Rectal smooth muscle tissue (tissue), 1 donor: ENCODE data around the gene KMT5B.

ENCODE experiments used
- H3K27ac ChIP-seq: one replicate; pipeline ENCODE4 v1.7.0; 2013; ENCODE audit warnings: low read depth, low read length, inconsistent platforms
- H3K27me3 ChIP-seq: one replicate; pipeline ENCODE4 v1.7.0; 2013; ENCODE audit warnings: low read length; ENCODE audit not compliant: control insufficient read depth, insufficient read depth
- H3K36me3 ChIP-seq: one replicate; pipeline ENCODE4 v1.7.0; 2013; ENCODE audit warnings: low read length; ENCODE audit not compliant: control insufficient read depth, insufficient read depth
- H3K4me1 ChIP-seq: one replicate; pipeline ENCODE4 v1.7.0; 2013; ENCODE audit warnings: low read length; ENCODE audit not compliant: control insufficient read depth, insufficient read depth
- H3K4me3 ChIP-seq: one replicate; pipeline ENCODE4 v1.7.0; 2013; ENCODE audit warnings: low read length
- H3K9ac ChIP-seq: one replicate; pipeline ENCODE4 v1.7.0; 2013; ENCODE audit warnings: low read length

Gene KMT5B

DNA sequence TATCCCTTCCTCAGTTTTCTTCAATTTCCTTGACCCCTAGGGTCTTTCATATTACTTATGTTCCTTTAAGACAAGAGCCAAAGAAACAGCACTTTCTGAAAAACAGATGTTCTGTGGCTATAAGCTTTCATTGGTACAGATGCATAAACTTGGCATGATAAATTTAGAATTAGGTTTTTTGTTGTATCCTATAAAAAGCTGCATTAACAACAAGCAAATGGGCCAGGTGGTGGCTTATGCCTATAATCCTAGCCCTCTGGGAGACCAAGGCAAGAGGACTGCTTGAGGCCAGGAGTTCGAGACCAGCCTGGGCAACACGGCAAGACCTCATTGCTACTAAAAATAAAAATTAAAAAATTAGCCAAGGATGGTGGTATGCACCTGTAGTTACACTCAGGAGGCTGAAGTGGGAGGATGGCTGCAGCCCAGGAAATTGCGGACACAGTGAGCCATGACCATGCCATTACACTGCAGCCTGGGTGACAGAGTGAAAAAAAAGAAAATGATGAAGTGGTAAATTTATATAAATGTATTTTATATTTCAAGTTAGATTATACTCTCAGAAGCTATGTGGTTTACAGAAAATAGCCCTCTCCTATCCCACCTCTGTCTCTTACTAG lies 18.3 kb downstream of the KMT5B start:
- peaks cover 8% of the 10 kb centered on the region for H3K4me1 ChIP-seq
- H3K4me3 ChIP-seq: no peak overlapping the region
- no peak overlapping the region for H3K9ac ChIP-seq
- no peaks in the 10 kb centered on the region for H3K27me3 ChIP-seq
- no peaks in the 10 kb centered on the region for H3K36me3 ChIP-seq
- no peak overlapping the region for H3K27ac ChIP-seq

DNA sequence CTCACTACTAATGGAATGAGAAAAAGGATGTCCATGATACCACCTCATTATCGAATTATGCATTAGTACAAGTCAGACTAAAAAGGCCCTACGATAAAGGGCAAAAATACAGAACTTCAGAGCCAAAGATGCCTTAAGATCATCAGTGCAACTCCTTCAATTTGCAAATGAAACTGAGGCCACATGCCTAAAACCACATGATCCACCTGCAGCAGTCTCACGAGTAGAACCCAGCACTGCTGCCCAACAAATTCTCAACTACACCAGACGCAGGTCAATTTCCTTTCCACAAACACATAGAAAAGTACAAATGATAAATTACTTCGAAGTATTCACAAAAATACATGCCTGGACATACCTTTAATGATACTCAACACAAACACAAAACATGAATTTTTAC lies 20.1 kb downstream of the KMT5B start:
- H3K27me3 ChIP-seq: no peaks in the 10 kb centered on the region
- no peak overlapping the region for H3K27ac ChIP-seq
- no peak overlapping the region for H3K4me3 ChIP-seq
- H3K9ac ChIP-seq: no peak overlapping the region
- peaks cover 3% of the 10 kb centered on the region for H3K36me3 ChIP-seq
- H3K4me1 ChIP-seq: peaks cover 8% of the 10 kb centered on the region

DNA sequence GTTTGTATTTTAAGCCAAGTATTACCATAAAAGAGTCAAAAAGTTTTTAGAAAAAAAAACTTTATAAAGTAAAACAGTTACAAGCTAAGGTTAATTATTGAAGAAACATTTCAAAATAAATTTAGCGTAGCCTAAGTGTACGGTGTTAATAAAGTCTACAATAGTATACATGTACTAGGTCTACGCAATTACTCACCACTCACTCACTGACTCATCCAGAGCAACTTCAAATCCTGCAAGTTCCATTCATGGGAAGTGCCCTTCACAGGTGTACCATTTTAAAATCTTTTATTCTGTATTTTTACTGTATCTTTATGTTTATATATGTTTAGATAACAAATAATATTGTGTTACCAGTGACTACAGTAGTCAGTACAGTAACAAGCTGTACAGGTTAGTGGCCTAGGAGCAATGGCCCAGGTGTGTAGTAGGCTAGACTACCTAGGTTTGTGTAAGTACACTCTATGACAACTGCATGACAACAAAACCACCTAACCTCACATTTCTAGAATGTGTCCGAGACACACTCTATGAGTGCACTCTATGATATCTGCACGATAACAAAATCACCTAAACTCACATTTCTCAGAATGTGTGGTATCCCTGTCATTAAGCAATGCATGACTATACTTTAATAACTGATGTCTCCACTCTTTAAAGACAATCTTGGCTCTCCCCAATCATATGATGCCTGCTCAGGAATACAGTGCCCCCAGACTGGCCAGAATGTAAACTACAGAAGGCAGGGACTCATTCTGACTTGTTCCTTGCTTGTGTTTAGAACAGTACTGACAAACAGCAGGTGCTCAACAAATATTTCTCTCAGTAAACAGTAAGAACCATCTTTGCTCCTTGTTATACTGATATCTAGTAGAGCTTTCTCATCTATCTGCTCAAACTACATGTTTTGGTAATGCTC lies 21.2 kb downstream of the KMT5B start:
- Histone ChIP-seq H3K36me3 (peaks cover 3% of the 10 kb centered on the region), H3K4me3 (no peak overlapping the region), H3K27me3 (no peaks in the 10 kb centered on the region), H3K4me1 (peaks cover 8% of the 10 kb centered on the region), H3K9ac (no peak overlapping the region), H3K27ac (no peak overlapping the region)

DNA sequence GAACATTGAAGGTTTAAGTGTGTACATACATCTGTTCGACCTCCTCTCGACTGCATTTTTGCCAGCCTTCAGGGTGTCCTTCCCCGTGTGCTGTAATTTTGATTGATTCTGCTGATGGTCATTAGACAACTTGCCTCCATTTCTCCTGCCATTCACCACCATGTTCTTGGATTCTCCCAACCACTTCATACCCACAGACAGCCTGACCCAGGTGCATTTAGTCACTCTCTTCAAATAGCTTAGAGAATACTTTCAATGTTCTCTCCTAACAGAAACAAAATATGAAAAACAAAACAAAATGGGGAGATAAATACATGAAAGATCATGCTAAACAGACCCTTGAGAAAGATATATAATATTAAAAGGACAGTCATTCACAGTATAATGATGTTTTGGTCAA lies 23.2 kb downstream of the KMT5B start:
- Histone ChIP-seq H3K27ac (no peak overlapping the region), H3K4me3 (no peak overlapping the region), H3K27me3 (no peaks in the 10 kb centered on the region), H3K36me3 (peaks cover 8% of the 10 kb centered on the region), H3K4me1 (peaks cover 8% of the 10 kb centered on the region), H3K9ac (no peak overlapping the region)

DNA sequence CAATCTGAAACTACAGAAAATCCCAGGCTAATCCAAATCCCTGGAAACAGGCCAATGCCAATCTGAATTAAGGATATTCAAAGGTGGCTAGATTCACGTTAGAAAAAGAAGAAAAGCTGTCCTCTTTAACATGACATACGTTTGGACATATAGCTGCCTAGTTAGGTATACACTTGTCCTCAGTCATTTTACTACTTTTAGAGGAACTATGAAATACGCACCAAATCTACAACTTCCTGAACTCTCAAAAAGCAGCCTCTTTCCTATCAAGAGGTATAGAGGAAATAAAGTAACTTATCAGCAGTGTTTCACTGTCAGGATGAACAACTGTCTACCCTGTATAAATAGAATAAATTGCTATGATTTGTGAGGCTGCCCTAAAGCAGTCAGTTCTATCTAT lies 24.0 kb downstream of the KMT5B start:
- Histone ChIP-seq H3K4me3 (no peak overlapping the region), H3K9ac (no peak overlapping the region), H3K27ac (no peak overlapping the region), H3K36me3 (peaks cover 12% of the 10 kb centered on the region), H3K4me1 (peaks cover 8% of the 10 kb centered on the region), H3K27me3 (no peaks in the 10 kb centered on the region)

DNA sequence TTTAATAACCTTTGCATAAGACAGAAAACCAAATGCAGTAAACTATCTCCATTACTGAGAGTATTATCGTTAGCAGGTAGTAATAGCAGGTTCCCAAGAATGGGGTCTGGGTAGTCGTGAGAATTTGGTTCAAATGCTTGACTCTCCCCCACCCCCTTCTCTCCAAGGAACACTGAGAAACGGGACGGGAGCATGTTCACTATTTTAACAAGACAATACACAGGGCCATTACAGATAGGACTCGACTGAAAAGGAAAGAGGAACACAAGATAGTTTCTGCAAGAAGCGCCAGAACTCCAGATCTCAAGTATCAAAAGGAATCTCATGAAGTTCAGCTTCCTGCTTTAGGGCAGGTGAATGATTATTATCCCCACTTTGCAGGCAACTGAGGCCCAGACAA lies 27.0 kb downstream of the KMT5B start:
- H3K36me3 ChIP-seq: peaks cover 16% of the 10 kb centered on the region
- H3K4me3 ChIP-seq: no peak overlapping the region

DNA sequence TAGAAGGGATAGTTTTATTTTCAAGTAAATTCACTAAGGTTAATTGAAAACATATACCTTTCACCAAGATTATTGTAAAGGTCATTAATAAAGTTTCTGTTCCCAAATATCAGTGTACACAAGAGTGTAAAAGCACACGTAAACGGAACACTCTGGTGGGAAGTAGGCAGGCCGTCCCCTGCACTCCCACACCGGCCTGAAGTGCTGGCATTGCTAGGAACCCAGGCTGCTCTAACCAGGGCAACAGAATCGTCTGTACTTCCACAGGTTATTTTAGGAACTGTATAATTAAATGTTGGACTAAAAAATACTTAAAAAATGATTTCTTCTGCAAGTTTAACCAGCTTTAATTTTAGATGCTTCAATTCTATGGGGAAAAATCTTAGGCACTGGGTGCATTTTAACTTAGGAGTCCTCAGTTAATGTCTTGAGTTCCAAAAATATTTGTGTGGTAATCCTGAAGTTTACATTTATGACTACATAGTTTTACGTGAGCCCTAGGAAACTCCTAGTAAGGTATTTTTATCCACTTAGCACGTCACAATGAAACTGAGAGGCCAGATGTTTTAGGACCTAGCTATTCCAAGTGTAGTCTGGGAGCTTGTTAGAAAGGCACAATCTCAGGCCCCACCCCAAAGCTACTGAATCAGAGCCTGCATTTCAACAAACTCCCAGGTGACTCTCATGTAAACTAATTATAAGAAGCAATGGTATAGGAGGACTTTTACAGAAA lies 31.2 kb downstream of the KMT5B start:
- no peak overlapping the region for H3K4me3 ChIP-seq
- no peaks in the 10 kb centered on the region for H3K4me1 ChIP-seq
- peak overlapping the region; percentile 14 for H3K27ac ChIP-seq
- H3K9ac ChIP-seq: no peak overlapping the region
- H3K27me3 ChIP-seq: no peaks in the 10 kb centered on the region
- H3K36me3 ChIP-seq: peaks cover 21% of the 10 kb centered on the region

More for the DNA sequence above, 27.0 kb downstream of the KMT5B start:
- H3K9ac ChIP-seq: no peak overlapping the region
- H3K27me3 ChIP-seq: no peaks in the 10 kb centered on the region
- H3K4me1 ChIP-seq: peaks cover 2% of the 10 kb centered on the region
- H3K27ac ChIP-seq: no peak overlapping the region

DNA sequence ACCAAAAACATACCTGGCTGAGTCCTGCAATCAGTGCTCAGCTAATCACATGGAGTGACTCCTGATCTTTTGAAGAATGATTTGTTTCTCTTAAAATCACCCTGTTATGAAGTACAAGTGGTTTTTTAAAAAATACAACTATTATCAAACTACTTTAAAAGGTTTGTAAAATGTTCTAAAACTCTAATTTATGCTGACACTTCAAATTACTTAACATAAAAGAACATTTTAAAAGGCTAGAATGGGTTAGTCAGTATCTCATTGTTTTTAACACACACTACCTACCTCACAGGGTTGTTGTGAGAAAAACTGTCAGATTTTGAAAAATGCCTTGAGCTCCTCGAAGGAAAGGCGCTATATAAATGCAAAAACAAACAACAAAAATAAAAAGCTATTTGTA lies 33.2 kb downstream of the KMT5B start:
- peaks cover 15% of the 10 kb centered on the region for H3K36me3 ChIP-seq
- H3K4me3 ChIP-seq: no peak overlapping the region
- H3K27me3 ChIP-seq: no peaks in the 10 kb centered on the region
- no peak overlapping the region for H3K9ac ChIP-seq
- H3K4me1 ChIP-seq: no peaks in the 10 kb centered on the region
- H3K27ac ChIP-seq: no peak overlapping the region

DNA sequence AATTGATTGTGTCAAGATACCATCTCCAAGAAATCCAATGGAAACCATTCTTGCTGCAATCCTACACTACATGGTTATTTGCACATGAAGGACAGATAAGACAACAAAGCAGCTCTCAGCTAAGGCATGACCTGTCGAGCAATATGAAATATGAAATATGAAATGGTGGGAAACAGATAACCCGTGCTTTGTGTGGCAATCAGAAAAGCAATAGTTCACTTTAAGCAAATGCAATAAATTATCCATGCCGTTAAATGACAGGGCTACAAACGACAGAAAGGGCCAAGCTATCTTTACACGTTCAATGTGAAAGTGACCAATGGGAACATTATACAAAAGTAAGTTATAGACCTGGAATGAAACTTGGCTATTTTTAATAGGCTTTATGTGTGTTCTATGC lies 35.2 kb downstream of the KMT5B start:
- Histone ChIP-seq H3K27me3 (no peaks in the 10 kb centered on the region), H3K27ac (no peak overlapping the region), H3K9ac (no peak overlapping the region), H3K4me1 (no peaks in the 10 kb centered on the region), H3K36me3 (peaks cover 24% of the 10 kb centered on the region), H3K4me3 (no peak overlapping the region)

DNA sequence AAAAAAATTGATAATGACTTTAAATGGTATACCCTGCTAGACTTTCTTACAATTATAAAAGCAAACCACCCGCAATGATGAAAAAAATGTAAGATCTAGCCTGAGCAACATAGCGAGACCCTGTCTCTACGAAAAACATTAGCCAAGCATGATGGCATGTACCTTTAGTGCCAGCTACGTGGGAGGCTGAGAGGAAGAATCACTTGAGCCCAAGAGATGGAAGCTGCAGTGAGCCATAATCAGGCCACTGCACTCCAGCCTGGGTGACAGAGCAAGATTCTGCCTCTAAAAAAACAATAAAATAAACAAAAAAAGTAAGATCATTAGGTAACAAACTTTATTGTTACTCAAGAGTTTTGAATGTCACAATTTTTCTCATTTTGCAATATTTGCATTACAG lies 39.2 kb downstream of the KMT5B start:
- Histone ChIP-seq H3K27me3 (no peaks in the 10 kb centered on the region), H3K36me3 (peaks cover 29% of the 10 kb centered on the region), H3K27ac (no peak overlapping the region), H3K4me1 (no peaks in the 10 kb centered on the region), H3K9ac (no peak overlapping the region), H3K4me3 (no peak overlapping the region)

DNA sequence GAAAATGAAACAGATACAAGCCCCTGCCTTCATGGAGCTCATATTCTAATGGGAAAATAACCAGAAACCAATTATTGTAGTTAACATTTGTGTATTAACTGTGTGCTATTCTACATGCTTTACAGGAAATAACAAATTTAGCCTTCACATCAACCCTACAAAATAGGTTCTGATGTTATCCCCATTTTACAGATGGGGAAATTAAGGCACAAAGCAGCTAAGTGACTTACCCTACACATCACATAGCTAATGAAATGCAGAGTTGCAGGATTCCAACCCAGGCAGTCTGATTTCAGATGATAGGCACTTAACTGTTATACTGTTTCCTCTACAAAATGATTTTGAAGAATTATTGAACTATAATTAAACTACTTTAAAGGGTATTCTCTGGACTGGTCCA lies 43.7 kb downstream of the KMT5B start:
- no peaks in the 10 kb centered on the region for H3K4me1 ChIP-seq
- no peak overlapping the region for H3K4me3 ChIP-seq
- no peak overlapping the region for H3K9ac ChIP-seq
- no peak overlapping the region for H3K27ac ChIP-seq
- peaks cover 38% of the 10 kb centered on the region for H3K36me3 ChIP-seq
- H3K27me3 ChIP-seq: no peaks in the 10 kb centered on the region

DNA sequence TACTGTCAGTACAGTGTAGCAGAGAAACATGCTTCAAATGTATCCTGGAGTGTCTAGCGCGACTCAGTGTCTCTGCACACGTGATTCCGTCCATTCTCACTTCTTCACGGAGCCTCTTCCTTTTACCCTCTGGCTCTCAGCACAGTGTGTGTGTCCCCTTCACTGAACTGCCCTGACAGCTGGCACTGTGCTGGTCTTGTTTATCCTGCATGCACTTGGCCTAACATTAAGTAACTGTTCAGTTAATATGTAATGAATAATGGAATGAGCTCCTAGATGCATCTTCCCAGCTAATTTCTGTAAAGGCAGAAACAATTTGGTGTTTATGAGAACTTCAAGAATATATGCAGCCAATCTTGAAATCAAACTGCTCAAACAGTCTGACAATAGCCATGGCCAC lies 44.4 kb downstream of the KMT5B start:
- Histone ChIP-seq H3K4me1 (no peaks in the 10 kb centered on the region), H3K4me3 (no peak overlapping the region), H3K27me3 (no peaks in the 10 kb centered on the region), H3K9ac (no peak overlapping the region), H3K27ac (no peak overlapping the region), H3K36me3 (peaks cover 34% of the 10 kb centered on the region)
